K562 (cell line): ENCODE measurements around the gene SLC28A1.

ENCODE experiments used
- MAFK ChIP-seq: IDR thresholded peaks from 2 replicates; pipeline ENCODE4 v1.6.1; 2011; ENCODE audit warnings: low read length, improper control_type of control experiment
- TF ChIP-seq, protein P1 (sequence below): sonication (generic); formaldehyde crosslinking; IDR thresholded peaks from 2 replicates; pipeline ENCODE4 v1.5.0; 2020; ENCODE audit warnings: missing genetic modification reagents
- TF ChIP-seq, protein P2 (sequence below), 3 experiments: IDR thresholded peaks in 2 of 3; conservative IDR thresholded peaks in 1 of 3; 2 replicates each; pipeline ENCODE4 v1.5.1; 2011 to 2012; ENCODE audit warnings: low read length in 3 of 3, mild to moderate bottlenecking in 3 of 3, control low read depth in 2 of 3, improper control_type of control experiment in 1 of 3, inconsistent platforms in 1 of 3, low read depth in 1 of 3, mixed read lengths in 1 of 3, moderate library complexity in 1 of 3; ENCODE audit not compliant: insufficient read depth in 2 of 3

DNA sequence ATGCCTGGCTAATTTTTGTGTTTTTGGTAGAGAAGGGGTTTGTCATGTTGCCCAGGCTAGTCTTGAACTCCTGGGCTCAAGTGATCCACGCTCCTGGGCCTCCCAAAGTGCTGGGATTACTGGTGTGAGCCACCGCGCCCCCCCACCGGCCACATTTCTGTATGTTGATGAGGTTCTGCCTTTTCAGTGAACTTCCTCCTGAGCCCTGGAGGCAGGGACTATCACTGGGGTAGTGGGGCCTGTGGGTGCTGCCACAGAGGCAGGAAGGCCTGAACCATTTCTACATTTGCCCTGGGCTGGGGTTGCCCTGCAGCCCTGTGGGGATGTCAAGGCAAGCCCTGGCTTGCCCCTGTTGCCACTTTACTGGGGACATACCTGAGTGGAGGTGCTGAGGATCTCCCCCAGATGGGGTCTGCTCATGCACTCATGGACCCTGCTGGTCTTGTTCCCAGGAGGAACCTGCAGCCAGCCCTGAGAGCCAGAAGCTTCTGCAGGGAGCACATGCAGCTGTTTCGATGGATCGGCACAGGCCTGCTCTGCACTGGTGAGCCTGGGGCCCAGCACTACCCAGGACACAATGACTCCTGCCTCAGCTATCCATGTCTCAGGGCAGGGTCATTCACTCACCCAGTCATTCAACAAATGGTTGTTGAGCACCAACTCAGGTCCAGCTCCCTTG is 5.7 kb downstream of the SLC28A1 start:
- TF ChIP-seq, protein P1, sequence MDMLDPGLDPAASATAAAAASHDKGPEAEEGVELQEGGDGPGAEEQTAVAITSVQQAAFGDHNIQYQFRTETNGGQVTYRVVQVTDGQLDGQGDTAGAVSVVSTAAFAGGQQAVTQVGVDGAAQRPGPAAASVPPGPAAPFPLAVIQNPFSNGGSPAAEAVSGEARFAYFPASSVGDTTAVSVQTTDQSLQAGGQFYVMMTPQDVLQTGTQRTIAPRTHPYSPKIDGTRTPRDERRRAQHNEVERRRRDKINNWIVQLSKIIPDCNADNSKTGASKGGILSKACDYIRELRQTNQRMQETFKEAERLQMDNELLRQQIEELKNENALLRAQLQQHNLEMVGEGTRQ, result no peak
- TF ChIP-seq, protein P2, sequence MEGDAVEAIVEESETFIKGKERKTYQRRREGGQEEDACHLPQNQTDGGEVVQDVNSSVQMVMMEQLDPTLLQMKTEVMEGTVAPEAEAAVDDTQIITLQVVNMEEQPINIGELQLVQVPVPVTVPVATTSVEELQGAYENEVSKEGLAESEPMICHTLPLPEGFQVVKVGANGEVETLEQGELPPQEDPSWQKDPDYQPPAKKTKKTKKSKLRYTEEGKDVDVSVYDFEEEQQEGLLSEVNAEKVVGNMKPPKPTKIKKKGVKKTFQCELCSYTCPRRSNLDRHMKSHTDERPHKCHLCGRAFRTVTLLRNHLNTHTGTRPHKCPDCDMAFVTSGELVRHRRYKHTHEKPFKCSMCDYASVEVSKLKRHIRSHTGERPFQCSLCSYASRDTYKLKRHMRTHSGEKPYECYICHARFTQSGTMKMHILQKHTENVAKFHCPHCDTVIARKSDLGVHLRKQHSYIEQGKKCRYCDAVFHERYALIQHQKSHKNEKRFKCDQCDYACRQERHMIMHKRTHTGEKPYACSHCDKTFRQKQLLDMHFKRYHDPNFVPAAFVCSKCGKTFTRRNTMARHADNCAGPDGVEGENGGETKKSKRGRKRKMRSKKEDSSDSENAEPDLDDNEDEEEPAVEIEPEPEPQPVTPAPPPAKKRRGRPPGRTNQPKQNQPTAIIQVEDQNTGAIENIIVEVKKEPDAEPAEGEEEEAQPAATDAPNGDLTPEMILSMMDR (IDR thresholded peaks at IDR 0.05 in 2 of 3, conservative IDR thresholded peaks at IDR 0.05 in 1 of 3; ENCODE audit: insufficient read depth in 2 of 3, low read depth in 1 of 3, low read length in 3 of 3), result peak; percentile 32 to 61 (median 48); a peak in 5 of 6 replicates
- no peak for TF ChIP-seq MAFK
